H9 (cell line): Measurements from ENCODE around the gene C2orf80. TPM values are rescaled to one million over a fixed set of nuclear protein-coding genes. Genes with fewer than 3 reads are reported as not detected.

Source experiments
- DNase-seq: peaks from one replicate; pipeline ENCODE4 v3.0.0-alpha.2; 2017
- H2AFZ ChIP-seq: one replicate; pipeline ENCODE4 v1.6.1; 2013; ENCODE audit warnings: mild to moderate bottlenecking, low read length, control low read depth, moderate library complexity
- H2AK5ac ChIP-seq: 2 replicates; pipeline ENCODE4 v1.6.1; 2013; ENCODE audit warnings: low read length, control low read depth, mixed read lengths; ENCODE audit not compliant: insufficient read length
- H2BK120ac ChIP-seq: one replicate; pipeline ENCODE4 v1.6.1; 2013; ENCODE audit warnings: low read depth, mild to moderate bottlenecking, low read length, control low read depth, inconsistent platforms; ENCODE audit not compliant: poor library complexity, severe bottlenecking
- H2BK12ac ChIP-seq: 2 replicates; pipeline ENCODE4 v1.6.1; 2013; ENCODE audit warnings: low read length, control low read depth, mixed read lengths, low read depth; ENCODE audit not compliant: insufficient read length
- H2BK15ac ChIP-seq: 2 replicates; pipeline ENCODE4 v1.6.1; 2013; ENCODE audit warnings: low read depth, low read length, control low read depth
- H2BK20ac ChIP-seq: one replicate; pipeline ENCODE4 v1.6.1; 2013; ENCODE audit warnings: low read depth, mild to moderate bottlenecking, low read length, control low read depth, inconsistent platforms; ENCODE audit not compliant: poor library complexity, severe bottlenecking
- H2BK5ac ChIP-seq: 2 replicates; pipeline ENCODE4 v1.6.1; 2013; ENCODE audit warnings: low read length, control low read depth, mixed read lengths; ENCODE audit not compliant: insufficient read length
- H3K14ac ChIP-seq: 2 replicates; pipeline ENCODE4 v1.6.1; 2013; ENCODE audit warnings: low read length, control low read depth; ENCODE audit not compliant: insufficient read depth
- H3K18ac ChIP-seq: 2 replicates; pipeline ENCODE4 v1.6.1; 2013; ENCODE audit warnings: low read depth, mild to moderate bottlenecking, mixed read lengths, low read length, control low read depth; ENCODE audit not compliant: insufficient read length
- H3K23ac ChIP-seq: 2 replicates; pipeline ENCODE4 v1.6.1; 2013; ENCODE audit warnings: low read length, control low read depth, mixed read lengths, low read depth; ENCODE audit not compliant: insufficient read length
- H3K23me2 ChIP-seq: 2 replicates; pipeline ENCODE4 v1.6.1; 2013; ENCODE audit warnings: low read depth, mild to moderate bottlenecking, mixed read lengths, low read length, control low read depth; ENCODE audit not compliant: insufficient read length, poor library complexity, severe bottlenecking
- H3K27ac ChIP-seq: 2 replicates; pipeline ENCODE4 v1.5.1; 2013; ENCODE audit warnings: low read length, control low read depth, mixed read lengths, low read depth; ENCODE audit not compliant: insufficient read length
- H3K27me3 ChIP-seq: 2 replicates; pipeline ENCODE4 v1.6.1; 2013; ENCODE audit warnings: low read length, control low read depth, inconsistent platforms; ENCODE audit not compliant: insufficient read depth
- H3K4ac ChIP-seq: 2 replicates; pipeline ENCODE4 v1.6.1; 2013; ENCODE audit warnings: low read depth, mild to moderate bottlenecking, control low read depth, inconsistent platforms, low read length, moderate library complexity
- H3K4me1 ChIP-seq: 2 replicates; pipeline ENCODE4 v1.6.1; 2013; ENCODE audit warnings: low read length, control low read depth, inconsistent platforms; ENCODE audit not compliant: insufficient read depth
- H3K4me2 ChIP-seq: 2 replicates; pipeline ENCODE4 v1.6.1; 2013; ENCODE audit warnings: low read length, control low read depth, mixed read lengths; ENCODE audit not compliant: insufficient read length, insufficient read depth
- H3K56ac ChIP-seq: 2 replicates; pipeline ENCODE4 v1.6.1; 2013; ENCODE audit warnings: low read depth, mild to moderate bottlenecking, mixed read lengths, low read length, control low read depth; ENCODE audit not compliant: insufficient read length
- H3K79me1 ChIP-seq: 2 replicates; pipeline ENCODE4 v1.6.1; 2013; ENCODE audit warnings: low read depth, mild to moderate bottlenecking, moderate library complexity, low read length, control low read depth, inconsistent platforms; ENCODE audit not compliant: insufficient read depth, poor library complexity, severe bottlenecking
- H3K79me2 ChIP-seq: 2 replicates; pipeline ENCODE4 v1.6.1; 2013; ENCODE audit warnings: low read length, control low read depth, inconsistent platforms; ENCODE audit not compliant: insufficient read depth
- H3K9ac ChIP-seq: 2 replicates; pipeline ENCODE4 v1.6.1; 2013; ENCODE audit warnings: low read length, control low read depth, mixed read lengths; ENCODE audit not compliant: insufficient read length; ENCODE audit errors: extremely low read depth
- H3K9me3 ChIP-seq: one replicate; pipeline ENCODE4 v1.6.1; 2013; ENCODE audit warnings: low read depth, low read length, inconsistent platforms; ENCODE audit not compliant: control insufficient read depth
- H3T11ph ChIP-seq: one replicate; pipeline ENCODE4 v1.6.1; 2013; ENCODE audit warnings: mild to moderate bottlenecking, low read length, control low read depth, inconsistent platforms
- H4K20me1 ChIP-seq: one replicate; pipeline ENCODE4 v1.6.1; 2013; ENCODE audit not compliant: control insufficient read depth, insufficient read length, insufficient read depth
- H4K5ac ChIP-seq: 2 replicates; pipeline ENCODE4 v1.6.1; 2013; ENCODE audit warnings: low read depth, mild to moderate bottlenecking, mixed read lengths, low read length, control low read depth; ENCODE audit not compliant: insufficient read length
- H4K8ac ChIP-seq: replicated peaks from 2 replicates; pipeline ENCODE4 v1.6.1; 2013; ENCODE audit warnings: low read length, control low read depth, mixed read lengths, low read depth; ENCODE audit not compliant: insufficient read length
- H4K91ac ChIP-seq: 2 replicates; pipeline ENCODE4 v1.6.1; 2013; ENCODE audit warnings: low read depth, mild to moderate bottlenecking, moderate library complexity, mixed read lengths, low read length, control low read depth; ENCODE audit not compliant: insufficient read length
- H3K27ac Mint-ChIP-seq, 3 experiments: 2 replicates in 2 of 3; 3 replicates in 1 of 3; pipeline ENCODE4 v1.8.0; 2020 to 2021; ENCODE audit warnings: mixed read lengths in 3 of 3, mild to moderate bottlenecking in 1 of 3, moderate library complexity in 1 of 3
- H3K27me3 Mint-ChIP-seq: 2 replicates; pipeline ENCODE4 v1.8.0; 2021; ENCODE audit warnings: low read depth, mild to moderate bottlenecking, moderate library complexity, mixed read lengths
- H3K36me3 Mint-ChIP-seq, 3 experiments: 2 replicates in 2 of 3; 3 replicates in 1 of 3; pipeline ENCODE4 v1.8.0; 2020 to 2021; ENCODE audit warnings: low read depth in 3 of 3, mixed read lengths in 3 of 3; ENCODE audit not compliant: insufficient read depth in 1 of 3
- H3K4me1 Mint-ChIP-seq, 2 experiments: 2 replicates each; pipeline ENCODE4 v1.8.0; 2020; ENCODE audit warnings: mixed read lengths in 2 of 2
- H3K4me3 Mint-ChIP-seq, 2 experiments: 2 replicates in 1 of 2; 3 replicates in 1 of 2; pipeline ENCODE4 v1.8.0; 2020 to 2021; ENCODE audit warnings: mild to moderate bottlenecking in 2 of 2, mixed read lengths in 2 of 2, moderate library complexity in 1 of 2
- H3K9me3 Mint-ChIP-seq, 2 experiments: 2 replicates in 1 of 2; 3 replicates in 1 of 2; pipeline ENCODE4 v1.8.0; 2020; ENCODE audit warnings: mild to moderate bottlenecking in 2 of 2, mixed read lengths in 2 of 2, moderate library complexity in 1 of 2
- CTCF ChIP-seq: fragments of 200-600 bp; sonication (generic); conservative IDR thresholded peaks from 3 replicates; pipeline ENCODE4 v1.8.0; 2021; ENCODE audit warnings: antibody characterized with exemption, mild to moderate bottlenecking
- whole genome bisulfite sequencing: extraction: QIAGEN DNeasy Blood & Tissue Kit; methylation state at CpG from one replicate; pipeline ENCODE4 v1.1.7; 2013; ENCODE audit warnings: missing lambda C conversion rate, low lambda C conversion rate, mixed read lengths; ENCODE audit not compliant: insufficient read length; ENCODE audit errors: extremely low coverage; 5-methylcytosine and 5-hydroxymethylcytosine counted together
- total RNA-seq: library from RNA; stranded (reverse); gene quantifications from 2 replicates; pipeline ENCODE4 v1.2.1, GENCODE V29; 2021

Gene C2orf80
- total RNA-seq, 1 experiment from 2014 or later = not detected

GRCh38 chr2:208174144-208174543, 15.7 kb downstream of the C2orf80 start:
- Histone ChIP-seq H3K18ac (no peak overlapping the region), H3K4me2 (no peak overlapping the region), H2AFZ (no peak overlapping the region), H2AK5ac (no peak overlapping the region), H4K8ac (no peak overlapping the region), H3K4ac (no peak overlapping the region), H4K5ac (no peak overlapping the region), H2BK15ac (no peak overlapping the region), H3K27ac (no peak overlapping the region), H2BK120ac (no peak overlapping the region), H3K9ac (no peak overlapping the region), H3K27me3 (no peaks in the 10 kb centered on the region), H4K20me1 (no peaks in the 10 kb centered on the region), H3T11ph (no peak overlapping the region), H3K23ac (no peak overlapping the region), H2BK12ac (no peak overlapping the region), H4K91ac (no peak overlapping the region), H3K79me2 (no peaks in the 10 kb centered on the region), H2BK20ac (no peak overlapping the region), H3K4me1 (no peaks in the 10 kb centered on the region), H3K14ac (no peak overlapping the region), H2BK5ac (no peak overlapping the region), H3K23me2 (no peaks in the 10 kb centered on the region), H3K9me3 (no peaks in the 10 kb centered on the region), H3K79me1 (no peaks in the 10 kb centered on the region), H3K56ac (no peak overlapping the region)
- no peaks in the 10 kb centered on the region for H3K9me3 Mint-ChIP-seq
- H3K27ac Mint-ChIP-seq = no peak overlapping the region
- TF ChIP-seq CTCF = no peak
- H3K36me3 Mint-ChIP-seq = no peaks in the 10 kb centered on the region
- no peaks in the 10 kb centered on the region; the same call in 1 of the 2 replicates for H3K27me3 Mint-ChIP-seq
- no peak overlapping the region for H3K4me3 Mint-ChIP-seq
- H3K4me1 Mint-ChIP-seq = peaks cover 2 to 12% of the 10 kb centered on the region in 2 experiments; a peak in 3 of 4 replicates
- DNase-seq = no peak
- no CpG with 5 or more reads among the region's 9 CpGs for WGBS
